Psoas muscle (tissue), 8 donors: ENCODE data around the gene GGACT. TPM values are rescaled to one million over a fixed set of nuclear protein-coding genes. Genes with fewer than 3 reads are reported as not detected.

ENCODE experiments used
- ATAC-seq, 4 donors: fragments of 200-7000 bp; cut with Tn5 transposase; one replicate each; pipeline ENCODE4 v1.9.1; 2020; ENCODE audit warnings: moderate library complexity in 3 of 4, mild to moderate bottlenecking in 2 of 4
- DNase-seq, 2 donors: peaks; one replicate each; pipeline ENCODE4 v3.0.0-alpha.2; 2020
- H3K27ac ChIP-seq: fragments of 200-600 bp; one replicate; pipeline ENCODE4 v1.8.0; 2022
- H3K27me3 ChIP-seq, 3 donors: fragments of 200-600 bp in 1 of 3; one replicate each; pipeline versions ENCODE4 v1.6.1 to v1.8.0; 2013 to 2022; ENCODE audit warnings: low read length in 2 of 3, mild to moderate bottlenecking in 2 of 3, moderate library complexity in 1 of 3; ENCODE audit not compliant: insufficient read depth in 3 of 3
- H3K36me3 ChIP-seq, 2 donors: fragments of 200-600 bp in 1 of 2; one replicate each; pipeline versions ENCODE4 v1.6.1 to v1.8.0; 2013 to 2022; ENCODE audit warnings: low read depth in 1 of 2, mild to moderate bottlenecking in 1 of 2, moderate library complexity in 1 of 2; ENCODE audit not compliant: insufficient read depth in 1 of 2
- H3K4me1 ChIP-seq: fragments of 200-600 bp; one replicate; pipeline ENCODE4 v1.8.0; 2022
- H3K4me3 ChIP-seq: fragments of 200-600 bp; one replicate; pipeline ENCODE4 v1.8.0; 2022; ENCODE audit warnings: mild to moderate bottlenecking
- H3K9me3 ChIP-seq: fragments of 200-600 bp; one replicate; pipeline ENCODE4 v1.8.0; 2022
- CTCF ChIP-seq: fragments of 200-600 bp; IDR thresholded peaks from one replicate; pipeline ENCODE4 v1.8.0; 2022; ENCODE audit warnings: antibody characterized with exemption
- WGBS, 3 donors: extraction: QIAGEN DNeasy Blood & Tissue Kit; methylation state at CpG; one replicate each; pipeline versions ENCODE4 v1.1.6 to v1.1.7; 2013; 5-methylcytosine and 5-hydroxymethylcytosine counted together
- intact Hi-C, 2 donors: fragments of 100-400 bp; cut with DNase I; formaldehyde crosslinking; loops; one replicate each; pipeline versions ENCODE4 v1.11.0 to v1.14.2; 2022
- polyA plus RNA-seq, 3 donors: library from polyadenylated mRNA; stranded (reverse); fragments of 200-250 nt; gene quantifications; one replicate each; pipeline ENCODE4 v1.2.3, GENCODE V29; 2013
- total RNA-seq, 4 donors: library from RNA; stranded (reverse); fragmentation: NEBNext Ultra II Directional in 2 of 4; extraction: Animal tissue kit (Norgen Biotek cat#: 25700) in 2 of 4; gene quantifications; one replicate each; pipeline versions ENCODE4 v1.2.1 to v1.2.4, GENCODE V29; 2021 to 2023
- donor health status: healthy with polysubstance abuse.
- donor health status: DM: no; HTN: no; CAD: no; lungs with moderate emphysema.
- donor health status: Bipolar disorder and iron deficiency.
- donor health status: healthy.
- donor health status: DM: yes; HTN: yes; CAD: no.
- donor health status: DM: no; HTN: no; CAD: no.
- donor health status: DM: no; HTN: no; CAD: no.
- donor health status: DM: yes; HTN: yes; CAD: no.

GGACT gene
- total and polyA plus RNA-seq, 7 donors: 0.44 to 4.4 (median 1.6) TPM

GRCh38 chr13:100532836-100533435 is 55.7 kb downstream of the GGACT start:
- DNase-seq: no peak
- ATAC-seq: no peak
- no peak for TF ChIP-seq CTCF
- Histone ChIP-seq H3K27ac (no peak overlapping the region), H3K4me3 (no peak overlapping the region), H3K27me3 (no peaks in the 10 kb centered on the region), H3K36me3 (peaks cover 0 to 15% of the 10 kb centered on the region in 2 donors), H3K9me3 (no peaks in the 10 kb centered on the region), H3K4me1 (no peaks in the 10 kb centered on the region)
- intact Hi-C loops: no loop called here
- WGBS, 3 donors: 95 to 98% (median 96%) methylated on average over 14 of the region's 14 CpGs

GRCh38 chr13:100532090-100532766 is 56.4 kb downstream of the GGACT start:
- no peak overlapping the region for H3K4me3 ChIP-seq
- DNase-seq (no peak), ATAC-seq (peak in 1 of 4 donors; percentile 21)
- H3K27ac ChIP-seq: no peak overlapping the region
- no peak for TF ChIP-seq CTCF
- no peaks in the 10 kb centered on the region for H3K9me3 ChIP-seq
- WGBS, 3 donors: 96 to 98% (median 97%) methylated on average over 60 of the region's 60 CpGs
- intact Hi-C loops: no loop called here
- H3K4me1 ChIP-seq: no peaks in the 10 kb centered on the region
- no peaks in the 10 kb centered on the region for H3K27me3 ChIP-seq
- peaks cover 0 to 22% of the 10 kb centered on the region in 2 donors for H3K36me3 ChIP-seq

GRCh38 chr13:100530671-100531213 is 57.8 kb downstream of the GGACT start:
- Histone ChIP-seq H3K36me3 (peaks cover 0 to 29% of the 10 kb centered on the region in 2 donors), H3K27ac (no peak overlapping the region)

GRCh38 chr13:100529666-100530377 is 58.8 kb downstream of the GGACT start:
- DNase-seq: no peak
- intact Hi-C loops: no loop called here
- Histone ChIP-seq H3K36me3 (peaks cover 0 to 29% of the 10 kb centered on the region in 2 donors), H3K4me1 (no peaks in the 10 kb centered on the region), H3K27me3 (no peaks in the 10 kb centered on the region), H3K9me3 (no peaks in the 10 kb centered on the region), H3K27ac (no peak overlapping the region), H3K4me3 (no peak overlapping the region)
- no peak for ATAC-seq
- no peak for TF ChIP-seq CTCF
- 92 to 95% (median 93%) methylated on average over 15 of the region's 15 CpGs for WGBS, 3 donors

More at GRCh38 chr13:100530671-100531213, 57.8 kb downstream of the GGACT start:
- Histone ChIP-seq H3K4me1 (no peaks in the 10 kb centered on the region), H3K9me3 (no peaks in the 10 kb centered on the region), H3K4me3 (no peak overlapping the region), H3K27me3 (no peaks in the 10 kb centered on the region)
- ATAC-seq (peak in 1 of 4 donors; percentile 63), DNase-seq (peak in 1 of 2 donors; percentile 36)
- 68 to 76% (median 69%) methylated on average over 11 of the region's 11 CpGs for WGBS, 3 donors
- no peak for TF ChIP-seq CTCF
- intact Hi-C loops: no loop called here
